Measurements from ENCODE around the gene SORD.

SORD gene

DNA sequence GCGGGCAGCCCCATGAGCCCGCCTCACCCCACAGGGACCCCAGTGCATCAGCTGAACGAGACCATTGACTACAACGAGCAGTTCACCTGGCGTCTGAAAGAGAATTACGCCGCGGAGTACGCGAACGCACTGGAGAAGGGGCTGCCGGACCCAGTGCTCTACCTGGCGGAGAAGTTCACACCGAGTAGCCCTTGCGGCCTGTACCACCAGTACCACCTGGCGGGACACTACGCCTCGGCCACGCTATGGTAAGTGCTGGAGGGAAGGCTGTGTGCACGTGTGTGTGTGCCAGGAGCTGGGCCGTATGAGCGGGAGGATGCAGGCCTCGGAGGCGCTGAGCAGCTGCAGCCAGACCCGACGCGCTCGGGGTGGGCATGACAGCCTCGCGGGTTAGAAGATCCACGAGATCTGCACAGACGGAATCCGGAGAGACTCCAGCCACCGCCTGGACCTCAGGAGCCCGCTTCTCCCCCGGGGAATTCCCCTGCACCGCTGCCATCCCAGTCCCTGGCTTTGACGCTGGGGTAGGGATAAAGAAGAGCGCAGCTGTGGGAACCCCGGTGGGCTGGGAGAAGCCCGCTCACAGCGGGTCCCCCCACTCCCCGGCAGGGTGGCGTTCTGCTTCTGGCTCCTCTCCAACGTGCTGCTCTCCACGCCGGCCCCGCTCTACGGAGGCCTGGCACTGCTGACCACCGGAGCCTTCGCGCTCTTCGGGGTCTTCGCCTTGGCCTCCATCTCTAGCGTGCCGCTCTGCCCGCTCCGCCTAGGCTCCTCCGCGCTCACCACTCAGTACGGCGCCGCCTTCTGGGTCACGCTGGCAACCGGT is 93.7 kb downstream of the SORD start:
- no peak overlapping the region for H3K4me3 ChIP-seq (ENCODE audit: low read length)
- WGBS (ENCODE audit: insufficient coverage, insufficient read length), result no CpG with 5 or more reads among the region's 65 CpGs
- peaks cover 63% of the 10 kb centered on the region for H3K27me3 ChIP-seq (ENCODE audit: control insufficient read depth, insufficient read depth, low read length)
- peaks cover 5% of the 10 kb centered on the region for H3K4me1 ChIP-seq (ENCODE audit: control insufficient read depth, insufficient read depth, low read length)
- no peaks in the 10 kb centered on the region for H3K9me3 ChIP-seq (ENCODE audit: control insufficient read depth, insufficient read depth, low read length)
- H3K36me3 ChIP-seq (ENCODE audit: control insufficient read depth, insufficient read depth, low read length), result no peaks in the 10 kb centered on the region
- no peak for DNase-seq (ENCODE audit: low read depth, low spot score)
- no peak overlapping the region for H3K27ac ChIP-seq (ENCODE audit: low read length)

DNA sequence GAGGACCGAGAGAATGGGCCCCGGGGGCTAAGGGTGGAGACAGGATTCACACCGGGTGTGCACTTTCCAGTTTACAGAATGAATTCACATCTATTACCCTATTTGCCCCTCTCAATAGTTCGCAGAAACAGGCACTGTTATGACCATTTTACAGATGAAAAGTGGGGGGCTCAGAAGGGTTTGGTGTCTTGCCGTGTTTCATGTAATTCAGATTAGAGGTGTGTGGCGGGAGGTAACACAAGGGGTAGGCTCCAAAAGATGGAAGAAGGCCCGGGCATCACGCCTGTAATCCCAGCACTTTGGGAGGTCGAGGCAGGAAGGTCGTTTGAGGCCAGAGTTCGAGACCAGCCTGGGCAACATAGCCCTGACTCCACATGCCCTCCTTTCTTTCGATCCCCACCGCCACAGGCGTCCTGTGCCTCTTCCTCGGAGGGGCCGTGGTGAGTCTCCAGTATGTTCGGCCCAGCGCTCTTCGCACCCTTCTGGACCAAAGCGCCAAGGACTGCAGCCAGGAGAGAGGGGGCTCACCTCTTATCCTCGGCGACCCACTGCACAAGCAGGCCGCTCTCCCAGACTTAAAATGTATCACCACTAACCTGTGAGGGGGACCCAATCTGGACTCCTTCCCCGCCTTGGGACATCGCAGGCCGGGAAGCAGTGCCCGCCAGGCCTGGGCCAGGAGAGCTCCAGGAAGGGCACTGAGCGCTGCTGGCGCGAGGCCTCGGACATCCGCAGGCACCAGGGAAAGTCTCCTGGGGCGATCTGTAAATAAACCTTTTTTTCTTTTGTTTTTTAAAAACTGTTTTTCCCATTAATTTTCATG is 94.5 kb downstream of the SORD start:
- WGBS (ENCODE audit: insufficient coverage, insufficient read length), result no CpG with 5 or more reads among the region's 33 CpGs
- H3K4me1 ChIP-seq (ENCODE audit: control insufficient read depth, insufficient read depth, low read length), result peaks cover 4% of the 10 kb centered on the region; the same call in 1 of the 2 replicates
- H3K9me3 ChIP-seq (ENCODE audit: control insufficient read depth, insufficient read depth, low read length), result no peaks in the 10 kb centered on the region
- no peaks in the 10 kb centered on the region for H3K36me3 ChIP-seq (ENCODE audit: control insufficient read depth, insufficient read depth, low read length)
- no peak for DNase-seq (ENCODE audit: low read depth, low spot score)
- no peak overlapping the region for H3K4me3 ChIP-seq (ENCODE audit: low read length)
- H3K27ac ChIP-seq (ENCODE audit: low read length), result no peak overlapping the region
- H3K27me3 ChIP-seq (ENCODE audit: control insufficient read depth, insufficient read depth, low read length), result peaks cover 55% of the 10 kb centered on the region

DNA sequence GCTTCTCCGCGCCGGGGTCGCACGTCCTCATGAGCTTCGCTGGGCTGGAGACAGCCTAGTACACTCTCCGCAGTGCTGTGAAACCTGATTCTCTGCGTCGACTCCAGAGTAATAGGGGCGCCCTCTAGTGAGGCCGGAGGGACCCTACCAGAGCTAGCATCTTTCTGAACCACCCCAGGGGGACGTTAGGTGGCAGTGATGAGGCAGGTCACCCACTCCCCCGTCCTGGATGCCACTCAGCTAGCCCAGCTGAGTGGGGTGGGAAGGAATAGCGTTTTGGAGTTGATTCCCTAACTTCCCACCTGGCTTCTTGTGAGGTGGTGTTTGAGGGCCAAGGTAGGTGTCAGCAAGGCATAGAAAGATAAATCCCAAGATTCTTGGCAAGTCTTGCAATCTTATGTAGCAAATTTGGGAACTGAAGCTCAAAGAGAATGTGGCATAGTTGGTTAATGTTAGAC is 95.2 kb downstream of the SORD start:
- no peak overlapping the region for H3K4me3 ChIP-seq (ENCODE audit: low read length)
- peaks cover 48% of the 10 kb centered on the region for H3K27me3 ChIP-seq (ENCODE audit: control insufficient read depth, insufficient read depth, low read length)
- no peaks in the 10 kb centered on the region for H3K36me3 ChIP-seq (ENCODE audit: control insufficient read depth, insufficient read depth, low read length)
- peak; percentile 85 for DNase-seq (ENCODE audit: low read depth, low spot score)
- no peak overlapping the region for H3K27ac ChIP-seq (ENCODE audit: low read length)
- no peaks in the 10 kb centered on the region for H3K9me3 ChIP-seq (ENCODE audit: control insufficient read depth, insufficient read depth, low read length)
- WGBS (ENCODE audit: insufficient coverage, insufficient read length), result no CpG with 5 or more reads among the region's 14 CpGs
- peaks cover 4% of the 10 kb centered on the region; the same call in 1 of the 2 replicates for H3K4me1 ChIP-seq (ENCODE audit: control insufficient read depth, insufficient read depth, low read length)

DNA sequence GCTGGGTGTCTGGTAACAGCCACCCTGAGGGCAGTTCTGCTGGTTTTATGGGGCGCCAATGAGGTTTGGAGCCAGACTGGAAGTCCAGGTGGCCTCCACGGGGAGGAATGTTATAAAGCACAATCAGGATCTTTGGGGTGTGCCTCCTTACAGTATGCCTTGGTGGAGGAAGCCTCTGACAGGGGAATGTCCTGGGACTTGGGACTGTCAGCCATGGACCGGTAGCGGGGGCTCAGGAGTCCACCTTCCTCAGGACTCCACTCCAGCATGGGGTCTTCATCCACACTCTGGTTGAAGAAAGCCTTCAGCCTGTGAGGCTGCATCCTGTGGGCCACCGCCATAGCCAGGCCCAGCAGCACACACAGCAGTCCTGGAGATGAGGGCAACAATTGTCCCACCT is 96.0 kb downstream of the SORD start:
- no CpG with 5 or more reads among the region's 5 CpGs for WGBS (ENCODE audit: insufficient coverage, insufficient read length)
- Histone ChIP-seq H3K36me3 (ENCODE audit: control insufficient read depth, insufficient read depth, low read length) (no peaks in the 10 kb centered on the region), H3K27me3 (ENCODE audit: control insufficient read depth, insufficient read depth, low read length) (peaks cover 43% of the 10 kb centered on the region), H3K9me3 (ENCODE audit: control insufficient read depth, insufficient read depth, low read length) (no peaks in the 10 kb centered on the region), H3K4me3 (ENCODE audit: low read length) (no peak overlapping the region), H3K27ac (ENCODE audit: low read length) (no peak overlapping the region), H3K4me1 (ENCODE audit: control insufficient read depth, insufficient read depth, low read length) (peaks cover 4% of the 10 kb centered on the region; the same call in 1 of the 2 replicates)
- DNase-seq (ENCODE audit: low read depth, low spot score), result no peak

DNA sequence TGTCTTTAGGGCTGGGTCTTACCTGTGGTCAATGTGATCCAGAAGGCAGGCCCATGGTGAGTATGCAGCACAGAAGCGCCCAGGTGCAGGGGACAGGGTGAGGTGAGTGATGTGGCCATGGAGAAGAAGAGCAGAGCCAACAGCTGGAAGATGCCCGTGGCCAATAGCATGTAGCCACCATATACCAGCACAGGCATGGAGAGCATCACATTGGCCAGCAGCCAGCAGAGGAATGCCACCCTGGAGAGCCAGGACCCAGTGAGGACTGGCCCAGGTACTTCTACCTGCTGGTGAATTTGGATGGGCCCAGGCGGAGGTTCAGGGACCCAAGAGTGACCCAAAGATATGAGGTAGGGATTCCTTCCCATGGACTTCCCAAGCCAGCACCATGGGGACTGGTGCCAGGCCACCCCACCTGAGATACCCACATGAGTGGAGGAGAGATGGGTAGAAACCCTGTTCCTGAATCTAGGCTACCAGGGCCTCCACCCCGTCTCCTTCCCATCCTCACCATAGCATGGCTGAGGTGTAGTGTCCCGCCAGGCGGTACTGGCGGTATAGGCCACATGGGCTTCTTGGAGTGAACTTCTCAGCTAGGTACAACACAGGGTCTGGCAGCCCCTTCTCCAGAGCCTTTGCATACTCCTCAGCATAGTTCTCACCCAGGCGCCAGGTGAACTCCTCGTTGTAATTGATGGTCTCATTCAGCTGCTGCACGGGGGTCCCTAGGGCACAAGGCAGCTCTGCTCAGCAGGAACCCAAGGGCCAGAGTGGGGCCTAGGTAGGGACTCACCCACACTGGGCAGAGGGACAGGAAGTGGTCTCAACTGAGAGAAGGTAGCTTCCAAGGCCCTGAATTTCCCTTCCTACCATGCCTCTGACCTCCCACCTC is 97.3 kb downstream of the SORD start:
- H3K27ac ChIP-seq (ENCODE audit: low read length), result no peak overlapping the region
- 0 out of 2 replicates have a peak, but pooled peaks cover 2% of the 10 kb centered on the region for H3K4me1 ChIP-seq (ENCODE audit: control insufficient read depth, insufficient read depth, low read length)
- no peaks in the 10 kb centered on the region for H3K36me3 ChIP-seq (ENCODE audit: control insufficient read depth, insufficient read depth, low read length)
- no peak for DNase-seq (ENCODE audit: low read depth, low spot score)
- no peak overlapping the region for H3K4me3 ChIP-seq (ENCODE audit: low read length)
- peaks cover 30% of the 10 kb centered on the region for H3K27me3 ChIP-seq (ENCODE audit: control insufficient read depth, insufficient read depth, low read length)
- H3K9me3 ChIP-seq (ENCODE audit: control insufficient read depth, insufficient read depth, low read length), result no peaks in the 10 kb centered on the region
- no CpG with 5 or more reads among the region's 10 CpGs for WGBS (ENCODE audit: insufficient coverage, insufficient read length)

DNA sequence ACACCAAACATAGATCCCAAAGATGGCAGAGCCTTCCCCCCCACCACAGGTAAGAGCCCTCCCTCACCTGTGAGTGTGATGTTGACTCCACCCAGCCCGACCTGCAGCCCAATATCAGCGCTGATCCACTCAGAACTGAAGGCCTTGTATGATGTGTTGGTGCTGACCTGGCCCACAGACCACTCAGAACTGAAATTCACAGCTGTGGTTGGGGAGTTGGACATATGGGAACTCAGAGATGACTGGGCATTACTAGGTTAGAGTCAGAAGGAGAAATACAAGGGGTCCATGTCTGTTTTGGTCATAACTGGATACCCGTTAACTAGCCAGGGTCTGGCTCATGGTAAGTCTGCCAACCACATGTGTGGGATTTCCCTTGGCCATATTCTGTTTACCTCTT is 98.0 kb downstream of the SORD start:
- WGBS (ENCODE audit: insufficient coverage, insufficient read length), result no CpG with 5 or more reads among the region's 3 CpGs
- Histone ChIP-seq H3K4me1 (ENCODE audit: control insufficient read depth, insufficient read depth, low read length) (0 out of 2 replicates have a peak, but pooled peaks cover 2% of the 10 kb centered on the region), H3K27ac (ENCODE audit: low read length) (no peak overlapping the region), H3K9me3 (ENCODE audit: control insufficient read depth, insufficient read depth, low read length) (no peaks in the 10 kb centered on the region), H3K27me3 (ENCODE audit: control insufficient read depth, insufficient read depth, low read length) (peaks cover 28% of the 10 kb centered on the region), H3K36me3 (ENCODE audit: control insufficient read depth, insufficient read depth, low read length) (no peaks in the 10 kb centered on the region), H3K4me3 (ENCODE audit: low read length) (no peak overlapping the region)
- no peak for DNase-seq (ENCODE audit: low read depth, low spot score)

DNA sequence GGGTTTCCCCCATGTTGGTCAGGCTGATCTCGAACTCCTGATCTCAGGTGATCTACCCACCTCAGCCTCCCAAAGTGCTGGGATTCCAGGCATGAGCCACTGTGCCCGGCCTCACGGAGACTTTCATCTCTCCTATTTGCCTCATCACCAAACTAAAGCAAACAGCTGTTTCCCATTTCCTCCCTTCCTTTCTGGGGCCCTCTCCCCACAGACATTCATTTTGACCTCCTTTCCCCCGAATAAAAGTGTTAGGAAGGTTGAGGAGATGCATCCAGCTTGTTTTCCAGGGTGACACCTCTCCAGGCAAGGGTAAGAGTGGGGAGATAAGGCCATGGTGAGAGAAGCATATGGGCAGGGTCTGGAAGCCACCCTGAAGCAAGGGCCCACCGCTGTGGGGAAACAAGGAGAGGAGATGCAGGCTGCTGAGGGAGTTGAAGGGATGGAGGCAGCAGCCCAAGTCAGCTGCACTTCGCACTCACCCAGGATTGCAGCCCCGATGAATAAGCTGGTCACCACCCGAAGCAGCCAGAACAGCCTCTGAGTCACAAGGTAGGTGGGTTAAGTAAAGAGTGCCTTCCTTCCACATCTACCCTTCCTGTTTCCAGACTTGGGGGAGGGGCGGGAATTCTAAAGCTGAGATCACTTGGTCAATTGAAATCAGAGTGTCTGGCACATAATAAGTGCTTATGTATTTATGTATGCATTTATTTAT is 98.9 kb downstream of the SORD start:
- H3K36me3 ChIP-seq (ENCODE audit: control insufficient read depth, insufficient read depth, low read length), result no peaks in the 10 kb centered on the region
- H3K9me3 ChIP-seq (ENCODE audit: control insufficient read depth, insufficient read depth, low read length), result no peaks in the 10 kb centered on the region
- no peak overlapping the region for H3K27ac ChIP-seq (ENCODE audit: low read length)
- no peak for DNase-seq (ENCODE audit: low read depth, low spot score)
- peaks cover 20% of the 10 kb centered on the region for H3K27me3 ChIP-seq (ENCODE audit: control insufficient read depth, insufficient read depth, low read length)
- no CpG with 5 or more reads among the region's 9 CpGs for WGBS (ENCODE audit: insufficient coverage, insufficient read length)
- no peaks in the 10 kb centered on the region for H3K4me1 ChIP-seq (ENCODE audit: control insufficient read depth, insufficient read depth, low read length)
- no peak overlapping the region for H3K4me3 ChIP-seq (ENCODE audit: low read length)

DNA sequence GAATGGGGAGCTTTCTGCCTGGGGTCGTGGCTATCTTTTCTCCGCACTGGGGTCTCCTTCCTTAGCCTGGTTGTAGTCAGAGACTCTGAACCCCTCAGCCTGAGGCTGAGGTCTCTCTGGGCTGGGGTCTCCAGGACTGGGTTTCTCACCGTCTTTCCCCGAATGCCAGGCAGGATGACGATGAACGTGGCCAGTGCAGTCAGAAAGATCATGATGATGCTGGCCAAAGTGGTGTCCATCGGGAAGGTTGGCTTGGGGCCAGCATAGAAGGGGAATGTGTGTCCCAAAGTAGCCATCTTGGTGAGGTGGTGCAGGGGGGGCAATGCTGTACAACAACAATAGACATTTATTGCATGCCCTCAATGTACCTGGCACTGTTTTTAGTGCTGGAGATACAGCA is 99.7 kb downstream of the SORD start:
- no peaks in the 10 kb centered on the region for H3K9me3 ChIP-seq (ENCODE audit: control insufficient read depth, insufficient read depth, low read length)
- H3K27me3 ChIP-seq (ENCODE audit: control insufficient read depth, insufficient read depth, low read length), result peaks cover 15% of the 10 kb centered on the region
- H3K27ac ChIP-seq (ENCODE audit: low read length), result no peak overlapping the region
- H3K4me3 ChIP-seq (ENCODE audit: low read length), result no peak overlapping the region
- no peaks in the 10 kb centered on the region for H3K4me1 ChIP-seq (ENCODE audit: control insufficient read depth, insufficient read depth, low read length)
- no peaks in the 10 kb centered on the region for H3K36me3 ChIP-seq (ENCODE audit: control insufficient read depth, insufficient read depth, low read length)
- no CpG with 5 or more reads among the region's 7 CpGs for WGBS (ENCODE audit: insufficient coverage, insufficient read length)
- no peak for DNase-seq (ENCODE audit: low read depth, low spot score)

DNA sequence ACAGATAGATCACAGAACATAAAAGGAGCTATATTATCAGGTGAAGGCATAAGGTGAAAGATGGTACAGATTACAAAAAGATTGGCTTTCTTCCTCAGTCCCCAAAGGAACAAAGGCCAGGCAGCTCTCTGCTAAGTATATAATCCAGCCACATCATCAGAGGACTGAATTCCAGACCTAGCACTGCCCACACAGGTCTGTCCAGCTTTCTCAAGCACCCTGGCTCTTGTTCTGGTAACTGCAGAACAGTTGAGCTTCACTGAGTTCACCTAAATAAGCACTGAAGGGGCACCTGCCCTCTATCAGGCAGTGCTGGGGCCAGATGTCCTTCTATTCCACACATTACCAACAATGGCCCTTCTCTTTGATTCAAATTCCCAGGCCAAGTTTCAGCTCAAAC is 100.4 kb downstream of the SORD start:
- DNase-seq (ENCODE audit: low read depth, low spot score), result no peak
- peaks cover 19% of the 10 kb centered on the region for H3K27me3 ChIP-seq (ENCODE audit: control insufficient read depth, insufficient read depth, low read length)
- H3K4me1 ChIP-seq (ENCODE audit: control insufficient read depth, insufficient read depth, low read length), result no peaks in the 10 kb centered on the region
- no peak overlapping the region for H3K27ac ChIP-seq (ENCODE audit: low read length)
- no peak overlapping the region for H3K4me3 ChIP-seq (ENCODE audit: low read length)
- H3K36me3 ChIP-seq (ENCODE audit: control insufficient read depth, insufficient read depth, low read length), result no peaks in the 10 kb centered on the region
- H3K9me3 ChIP-seq (ENCODE audit: control insufficient read depth, insufficient read depth, low read length), result no peaks in the 10 kb centered on the region

All from iPS DF 6.9 (cell line).